Ecto neural progenitor cell (in vitro differentiated cells): ENCODE measurements around the gene SV2B.
"Not testable (repeated sequence)": the region's sequence is repeated elsewhere in the genome, so short reads cannot be mapped to it uniquely, and the experiment has no call there.

Experiments used
- DNase-seq: peaks from one replicate; pipeline ENCODE4 v3.0.0-alpha.2; 2018; ENCODE audit warnings: low spot score

The SV2B gene

GRCh38 chr15:91099995-91100813 is at the start of gene SV2B:
SV2B (plus strand) TSS chr15:91100257; CDS start chr15:91226264, 126,007 bp downstream.
- peak; percentile 75 for DNase-seq

- DNase-seq: no peak
Observed at GRCh38 chr15:91051248-91051647, 48.8 kb upstream of the SV2B start.

GRCh38 chr15:91054816-91055215 is 45.2 kb upstream of the SV2B start:
- DNase-seq: no peak

GRCh38 chr15:91055548-91056331 is 44.3 kb upstream of the SV2B start:
- DNase-seq: peak; percentile 77

GRCh38 chr15:91061230-91061629 is 38.8 kb upstream of the SV2B start:
- DNase-seq: no peak

GRCh38 chr15:91061997-91062396 is 38.1 kb upstream of the SV2B start:
- DNase-seq: no peak

GRCh38 chr15:91065505-91065904 is 34.6 kb upstream of the SV2B start:
- DNase-seq: no peak

- DNase-seq: no peak
Observed at GRCh38 chr15:91067036-91067435, 33.0 kb upstream of the SV2B start.

GRCh38 chr15:91068436-91068835 is 31.6 kb upstream of the SV2B start:
- DNase-seq: no peak

- DNase-seq: no peak
Observed at GRCh38 chr15:91068966-91069365, 31.1 kb upstream of the SV2B start.

- DNase-seq: no peak
Observed at GRCh38 chr15:91070872-91071271, 29.2 kb upstream of the SV2B start.

- DNase-seq: no peak
Observed at GRCh38 chr15:91072161-91072560, 27.9 kb upstream of the SV2B start.

GRCh38 chr15:91073077-91073476 is 27.0 kb upstream of the SV2B start:
- no peak for DNase-seq

- DNase-seq: no peak
Observed at GRCh38 chr15:91073768-91074167, 26.3 kb upstream of the SV2B start.

- no peak for DNase-seq
Observed at GRCh38 chr15:91075739-91076138, 24.3 kb upstream of the SV2B start.

- DNase-seq: no peak
Observed at GRCh38 chr15:91077029-91077428, 23.0 kb upstream of the SV2B start.

GRCh38 chr15:91093866-91094265 is 6.2 kb upstream of the SV2B start:
- DNase-seq: not testable (repeated sequence)

- no peak for DNase-seq
Observed at GRCh38 chr15:91098451-91098850, 1.6 kb upstream of the SV2B start.

GRCh38 chr15:91099616-91099994 is 452 bp upstream of the SV2B start:
- peak; percentile 63 for DNase-seq

GRCh38 chr15:91100814-91101607 is 954 bp downstream of the SV2B start:
- no peak for DNase-seq

GRCh38 chr15:91101608-91101920 is 1.5 kb downstream of the SV2B start:
- DNase-seq: no peak

GRCh38 chr15:91102546-91103330 is 2.7 kb downstream of the SV2B start:
- DNase-seq: no peak
